ENCODE results near the gene ARHGAP22. TPM values are rescaled to one million over a fixed set of nuclear protein-coding genes. Genes with fewer than 3 reads are reported as not detected.
A peak's percentile ranks its signal among the peaks of the same experiment; 100 is the strongest.

ARHGAP22 gene
- total RNA-seq, 1 donor = 45.6 TPM

DNA sequence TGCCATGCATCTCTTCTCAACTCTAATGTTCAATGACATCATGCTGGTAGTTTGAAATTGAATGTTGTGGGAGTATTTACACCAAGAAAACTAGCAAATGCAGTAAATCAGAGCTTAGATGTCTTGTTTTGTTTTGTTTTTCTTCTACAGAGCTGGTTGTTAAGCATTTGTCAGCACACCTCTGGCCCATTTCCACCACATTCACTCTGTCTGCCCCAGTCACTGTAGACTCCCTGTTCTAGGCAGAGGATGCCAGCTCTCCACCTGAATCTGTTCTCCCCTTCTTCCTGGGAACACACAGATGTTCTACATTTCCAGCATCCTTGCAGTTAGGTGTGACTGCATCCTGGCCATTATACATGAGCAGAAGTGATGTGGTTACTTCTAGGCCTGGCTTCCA, 4.1 kb upstream of the ARHGAP22 start:
- peak; percentile 30 for DNase-seq (ENCODE audit: insufficient read length, low spot score, missing footprints)
- no peaks in the 10 kb centered on the region for H3K27me3 ChIP-seq (ENCODE audit: insufficient read depth, low read length)
- no peak overlapping the region for H3K4me3 ChIP-seq (ENCODE audit: insufficient read depth, low read length)
- peaks cover 60% of the 10 kb centered on the region for H3K4me1 ChIP-seq (ENCODE audit: insufficient read depth, low read length)
- H3K79me2 ChIP-seq (ENCODE audit: insufficient read depth, low read length) = peaks cover 47% of the 10 kb centered on the region
- no peak overlapping the region for H3K4me2 ChIP-seq (ENCODE audit: insufficient read depth, low read length)
- H3K9me3 ChIP-seq (ENCODE audit: low read depth, low read length) = no peaks in the 10 kb centered on the region
- H2AFZ ChIP-seq (ENCODE audit: low read length) = no peak overlapping the region
- peak overlapping the region; percentile 88 for H3K27ac ChIP-seq (ENCODE audit: low read depth, low read length)
- TF ChIP-seq, protein P1, sequence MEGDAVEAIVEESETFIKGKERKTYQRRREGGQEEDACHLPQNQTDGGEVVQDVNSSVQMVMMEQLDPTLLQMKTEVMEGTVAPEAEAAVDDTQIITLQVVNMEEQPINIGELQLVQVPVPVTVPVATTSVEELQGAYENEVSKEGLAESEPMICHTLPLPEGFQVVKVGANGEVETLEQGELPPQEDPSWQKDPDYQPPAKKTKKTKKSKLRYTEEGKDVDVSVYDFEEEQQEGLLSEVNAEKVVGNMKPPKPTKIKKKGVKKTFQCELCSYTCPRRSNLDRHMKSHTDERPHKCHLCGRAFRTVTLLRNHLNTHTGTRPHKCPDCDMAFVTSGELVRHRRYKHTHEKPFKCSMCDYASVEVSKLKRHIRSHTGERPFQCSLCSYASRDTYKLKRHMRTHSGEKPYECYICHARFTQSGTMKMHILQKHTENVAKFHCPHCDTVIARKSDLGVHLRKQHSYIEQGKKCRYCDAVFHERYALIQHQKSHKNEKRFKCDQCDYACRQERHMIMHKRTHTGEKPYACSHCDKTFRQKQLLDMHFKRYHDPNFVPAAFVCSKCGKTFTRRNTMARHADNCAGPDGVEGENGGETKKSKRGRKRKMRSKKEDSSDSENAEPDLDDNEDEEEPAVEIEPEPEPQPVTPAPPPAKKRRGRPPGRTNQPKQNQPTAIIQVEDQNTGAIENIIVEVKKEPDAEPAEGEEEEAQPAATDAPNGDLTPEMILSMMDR (IDR thresholded peaks at IDR 0.05; ENCODE audit: extremely low read depth, low read depth, low read length) = no peak
- H3K36me3 ChIP-seq (ENCODE audit: insufficient read depth, low read length) = no peaks in the 10 kb centered on the region
- no peaks in the 10 kb centered on the region for H4K20me1 ChIP-seq (ENCODE audit: insufficient read depth, low read length)

DNA sequence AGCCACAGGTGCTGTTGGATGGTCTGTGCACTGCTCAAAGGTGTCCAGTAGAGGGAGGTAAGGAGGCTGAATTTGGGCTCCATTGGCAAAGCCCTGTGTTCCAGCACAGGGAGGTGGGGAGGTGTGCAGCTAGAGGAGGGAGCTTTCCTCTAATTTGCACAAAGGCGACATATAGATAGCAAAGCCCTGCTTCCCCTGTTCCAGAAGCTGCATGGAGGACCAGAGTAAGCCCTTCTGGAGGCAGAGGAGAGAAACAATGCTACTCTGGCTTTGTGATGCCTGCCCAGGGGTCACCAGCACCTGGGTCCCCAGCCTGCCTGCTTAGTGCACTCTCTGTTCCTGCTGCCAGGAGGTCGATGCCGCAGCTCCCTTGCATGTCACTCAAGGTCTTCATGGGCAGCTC, 3.4 kb upstream of the ARHGAP22 start:
- Histone ChIP-seq H3K27ac (ENCODE audit: low read depth, low read length) (peak overlapping the region; percentile 88), H2AFZ (ENCODE audit: low read length) (no peak overlapping the region), H3K27me3 (ENCODE audit: insufficient read depth, low read length) (no peaks in the 10 kb centered on the region), H3K9me3 (ENCODE audit: low read depth, low read length) (no peaks in the 10 kb centered on the region), H3K4me2 (ENCODE audit: insufficient read depth, low read length) (peak overlapping the region; percentile 83), H4K20me1 (ENCODE audit: insufficient read depth, low read length) (no peaks in the 10 kb centered on the region), H3K36me3 (ENCODE audit: insufficient read depth, low read length) (no peaks in the 10 kb centered on the region), H3K4me3 (ENCODE audit: insufficient read depth, low read length) (no peak overlapping the region), H3K4me1 (ENCODE audit: insufficient read depth, low read length) (peaks cover 60% of the 10 kb centered on the region), H3K79me2 (ENCODE audit: insufficient read depth, low read length) (peaks cover 54% of the 10 kb centered on the region)
- peak; percentile 86 for DNase-seq (ENCODE audit: insufficient read length, low spot score, missing footprints)
- TF ChIP-seq, protein P1 (IDR thresholded peaks at IDR 0.05; ENCODE audit: extremely low read depth, low read depth, low read length) = peak; percentile 70

DNA sequence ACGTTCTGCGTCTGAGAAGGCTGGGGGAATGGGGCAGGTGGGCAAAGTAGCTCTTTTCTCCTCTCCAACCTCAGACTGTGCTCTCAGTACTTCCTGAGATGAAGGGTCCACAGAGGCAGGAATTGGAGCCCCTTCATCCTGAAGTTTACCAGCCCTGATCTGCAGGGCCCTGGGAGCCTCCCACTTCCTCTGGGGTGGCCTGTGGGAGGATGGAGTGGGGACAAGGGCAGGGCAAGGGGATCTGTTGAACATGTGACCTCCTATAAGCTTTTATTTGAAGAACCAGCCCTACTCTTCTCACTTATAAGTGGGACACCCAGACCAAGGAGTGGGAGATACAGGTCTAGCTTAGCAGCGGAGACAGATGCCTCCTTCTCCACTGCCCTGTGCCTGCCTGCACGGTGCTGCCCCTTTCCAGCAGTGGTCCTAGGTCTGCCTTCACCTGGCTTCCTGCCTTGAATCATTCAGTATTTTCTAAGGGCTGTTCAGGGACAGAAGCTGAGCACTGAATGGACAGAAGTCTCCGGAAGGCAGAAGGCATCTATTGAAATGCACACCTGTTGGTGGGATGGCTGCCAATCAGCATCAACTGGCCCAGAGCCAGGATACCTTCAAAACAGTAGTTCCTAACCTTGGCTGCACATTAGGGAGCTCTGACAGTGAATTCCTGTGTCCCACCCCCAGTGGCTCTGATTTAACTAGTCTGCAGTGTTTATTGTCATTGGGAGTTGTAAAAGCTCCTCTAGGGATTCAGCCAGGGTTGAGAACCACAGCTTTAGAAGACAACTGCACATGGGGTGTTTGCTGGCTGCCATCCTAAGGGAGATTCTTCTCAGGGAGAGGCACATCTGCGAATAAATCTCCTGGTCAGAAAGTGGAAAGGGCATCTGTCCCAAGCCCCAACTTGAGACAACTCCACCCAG, 2.7 kb upstream of the ARHGAP22 start:
- Histone ChIP-seq H3K79me2 (ENCODE audit: insufficient read depth, low read length) (peaks cover 60% of the 10 kb centered on the region), H2AFZ (ENCODE audit: low read length) (no peak overlapping the region), H3K4me3 (ENCODE audit: insufficient read depth, low read length) (no peak overlapping the region), H3K27ac (ENCODE audit: low read depth, low read length) (peak overlapping the region; percentile 88), H3K27me3 (ENCODE audit: insufficient read depth, low read length) (no peaks in the 10 kb centered on the region), H3K9me3 (ENCODE audit: low read depth, low read length) (no peaks in the 10 kb centered on the region), H4K20me1 (ENCODE audit: insufficient read depth, low read length) (peaks cover 5% of the 10 kb centered on the region), H3K4me2 (ENCODE audit: insufficient read depth, low read length) (peak overlapping the region; percentile 83), H3K36me3 (ENCODE audit: insufficient read depth, low read length) (no peaks in the 10 kb centered on the region), H3K4me1 (ENCODE audit: insufficient read depth, low read length) (peaks cover 60% of the 10 kb centered on the region)
- TF ChIP-seq, protein P1 (IDR thresholded peaks at IDR 0.05; ENCODE audit: extremely low read depth, low read depth, low read length) = no peak
- no peak for DNase-seq (ENCODE audit: insufficient read length, low spot score, missing footprints)
